Stomach (tissue), 4 donors: Measurements from ENCODE around the gene IGBP1.

Experiments used
- EP300 ChIP-seq: sonication (generic); formaldehyde crosslinking; IDR thresholded peaks from one replicate; pipeline ENCODE4 v1.6.1; 2017; ENCODE audit warnings: antibody characterized with exemption
- POLR2A ChIP-seq, 4 donors: fragments of 450-650 bp; IDR thresholded peaks; one replicate each; pipeline ENCODE4 v1.6.1; 2016; ENCODE audit warnings: antibody characterized with exemption in 4 of 4, control low read depth in 2 of 4, mild to moderate bottlenecking in 1 of 4, moderate library complexity in 1 of 4
- POLR2AphosphoS5 ChIP-seq, 3 donors: sonication (generic); formaldehyde crosslinking; IDR thresholded peaks; one replicate each; pipeline ENCODE4 v1.6.1; 2016; ENCODE audit warnings: antibody characterized with exemption in 3 of 3
- TF ChIP-seq, protein P1 (sequence below), 7 experiments: fragments of 450-650 bp in 4 of 7; fragments of 200-600 bp in 3 of 7; sonication (generic) in 3 of 7; IDR thresholded peaks; one replicate each; pipeline ENCODE4 v1.5.1; 2016 to 2019; ENCODE audit warnings: antibody characterized with exemption in 7 of 7, control low read depth in 2 of 7, mild to moderate bottlenecking in 1 of 7

DNA sequence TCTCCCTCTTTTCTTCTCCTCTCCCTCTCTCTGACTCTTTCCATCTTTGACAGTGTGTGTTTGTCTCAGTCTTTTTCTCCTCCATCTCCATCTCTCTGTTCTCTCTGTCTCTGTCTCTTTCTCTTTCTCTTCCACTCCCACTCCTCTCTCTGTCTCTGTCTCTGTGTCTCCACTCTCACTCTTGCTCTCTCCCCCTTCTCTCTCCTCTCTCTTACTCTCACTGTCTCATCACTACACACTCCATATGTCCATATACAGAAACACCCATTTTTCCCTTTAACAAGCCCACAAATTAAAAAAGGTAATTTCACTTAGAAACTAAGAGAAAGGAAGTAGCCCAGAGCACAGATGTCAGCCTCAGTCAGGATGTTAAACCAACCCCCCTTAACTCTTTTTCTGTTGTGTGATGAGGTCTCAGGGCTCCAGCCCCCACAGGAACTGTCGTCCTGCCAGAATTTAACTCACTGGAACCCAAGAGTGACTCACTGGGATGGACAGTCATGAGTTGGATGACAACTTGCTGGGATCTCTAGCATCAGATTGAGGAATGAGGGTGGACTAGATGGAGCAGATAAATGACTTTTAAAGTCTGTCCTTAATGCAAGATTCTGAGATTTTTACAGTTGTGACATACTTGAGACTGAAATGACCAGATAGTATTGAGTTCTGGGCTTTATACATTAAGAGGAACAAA is 43.5 kb upstream of the IGBP1 start:
- no peak for TF ChIP-seq POLR2A (IDR thresholded peaks at IDR 0.05)
- TF ChIP-seq, protein P1, sequence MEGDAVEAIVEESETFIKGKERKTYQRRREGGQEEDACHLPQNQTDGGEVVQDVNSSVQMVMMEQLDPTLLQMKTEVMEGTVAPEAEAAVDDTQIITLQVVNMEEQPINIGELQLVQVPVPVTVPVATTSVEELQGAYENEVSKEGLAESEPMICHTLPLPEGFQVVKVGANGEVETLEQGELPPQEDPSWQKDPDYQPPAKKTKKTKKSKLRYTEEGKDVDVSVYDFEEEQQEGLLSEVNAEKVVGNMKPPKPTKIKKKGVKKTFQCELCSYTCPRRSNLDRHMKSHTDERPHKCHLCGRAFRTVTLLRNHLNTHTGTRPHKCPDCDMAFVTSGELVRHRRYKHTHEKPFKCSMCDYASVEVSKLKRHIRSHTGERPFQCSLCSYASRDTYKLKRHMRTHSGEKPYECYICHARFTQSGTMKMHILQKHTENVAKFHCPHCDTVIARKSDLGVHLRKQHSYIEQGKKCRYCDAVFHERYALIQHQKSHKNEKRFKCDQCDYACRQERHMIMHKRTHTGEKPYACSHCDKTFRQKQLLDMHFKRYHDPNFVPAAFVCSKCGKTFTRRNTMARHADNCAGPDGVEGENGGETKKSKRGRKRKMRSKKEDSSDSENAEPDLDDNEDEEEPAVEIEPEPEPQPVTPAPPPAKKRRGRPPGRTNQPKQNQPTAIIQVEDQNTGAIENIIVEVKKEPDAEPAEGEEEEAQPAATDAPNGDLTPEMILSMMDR (IDR thresholded peaks at IDR 0.05) = no peak
- no peak for TF ChIP-seq EP300
- TF ChIP-seq POLR2AphosphoS5 (IDR thresholded peaks at IDR 0.05) = no peak
